Stimulated activated CD4-positive, alpha-beta T cell treated with anti-CD3 and anti-CD28 coated beads, Interleukin-15, amount 100 ng/mL, for 48 hours (primary cell): ENCODE results near the gene TECPR1.

Source experiments
- DNase-seq, 2 donors: peaks; one replicate each; pipeline ENCODE4 v3.0.0-alpha.2; 2020; ENCODE audit warnings: low read depth in 2 of 2

The TECPR1 gene

GRCh38 chr7:98244871-98245270 is 7.2 kb downstream of the TECPR1 start:
- DNase-seq: no peak

- no peak for DNase-seq
Observed at GRCh38 chr7:98242934-98243333, 9.1 kb downstream of the TECPR1 start.

GRCh38 chr7:98242342-98242741 is 9.7 kb downstream of the TECPR1 start:
- DNase-seq: no peak

- DNase-seq: no peak
Observed at GRCh38 chr7:98241674-98242241, 10.3 kb downstream of the TECPR1 start.

GRCh38 chr7:98240961-98241673 is 10.9 kb downstream of the TECPR1 start:
- DNase-seq: no peak

GRCh38 chr7:98238976-98239375 is 13.1 kb downstream of the TECPR1 start:
- DNase-seq: no peak

GRCh38 chr7:98238076-98238475 is 14.0 kb downstream of the TECPR1 start:
- DNase-seq: no peak

- DNase-seq: no peak
Observed at GRCh38 chr7:98236355-98237185, 15.5 kb downstream of the TECPR1 start.

GRCh38 chr7:98235901-98236300 is 16.1 kb downstream of the TECPR1 start:
- DNase-seq: no peak

- no peak for DNase-seq
Observed at GRCh38 chr7:98234429-98235147, 17.4 kb downstream of the TECPR1 start.

- DNase-seq: no peak
Observed at GRCh38 chr7:98233219-98234070, 18.6 kb downstream of the TECPR1 start.

GRCh38 chr7:98232799-98233198 is 19.2 kb downstream of the TECPR1 start:
- no peak for DNase-seq

GRCh38 chr7:98232263-98232585 is 19.8 kb downstream of the TECPR1 start:
- no peak for DNase-seq

- DNase-seq: no peak
Observed at GRCh38 chr7:98231493-98232262, 20.4 kb downstream of the TECPR1 start.

- DNase-seq: no peak
Observed at GRCh38 chr7:98230746-98231471, 21.1 kb downstream of the TECPR1 start.

GRCh38 chr7:98229991-98230745 is 21.9 kb downstream of the TECPR1 start:
- DNase-seq: no peak

GRCh38 chr7:98229441-98229840 is 22.6 kb downstream of the TECPR1 start:
- no peak for DNase-seq

GRCh38 chr7:98228801-98229200 is 23.2 kb downstream of the TECPR1 start:
- no peak for DNase-seq

GRCh38 chr7:98227939-98228338 is 24.1 kb downstream of the TECPR1 start:
- DNase-seq: no peak
